ENCODE data around the gene GFRA4.

- TF ChIP-seq CTCF (IDR thresholded peaks at IDR 0.05) (no peak), POLR2A (IDR thresholded peaks at IDR 0.05) (no peak)
These were observed 50.2 kb downstream of the GFRA4 start for GRCh38 chr20:3612795-3613572.

Measured in right lobe of liver (tissue), 4 donors.